Trophoblast cell (in vitro differentiated cells and primary cell): Measurements from ENCODE around the gene CDC25C.
A peak's percentile ranks its signal among the peaks of the same experiment; 100 is the strongest.

Experiments used
- DNase-seq, 2 donors: peaks; one replicate each; pipeline ENCODE4 v3.0.0-alpha.2; 2016
- H2AFZ ChIP-seq: 2 replicates; pipeline ENCODE4 v1.6.1; 2013; ENCODE audit warnings: low read length, moderate library complexity, mild to moderate bottlenecking; ENCODE audit not compliant: insufficient read depth, poor library complexity
- H2AK5ac ChIP-seq: 2 replicates; pipeline ENCODE4 v1.6.1; 2013; ENCODE audit warnings: mild to moderate bottlenecking, low read length
- H2BK120ac ChIP-seq: 2 replicates; pipeline ENCODE4 v1.6.1; 2013; ENCODE audit warnings: low read length, mild to moderate bottlenecking, moderate library complexity; ENCODE audit not compliant: insufficient read depth, poor library complexity
- H2BK12ac ChIP-seq: 2 replicates; pipeline ENCODE4 v1.6.1; 2013; ENCODE audit warnings: mild to moderate bottlenecking, low read length, moderate library complexity
- H2BK5ac ChIP-seq: 2 replicates; pipeline ENCODE4 v1.6.1; 2013; ENCODE audit warnings: low read length, low read depth, moderate library complexity, mild to moderate bottlenecking; ENCODE audit not compliant: poor library complexity
- H3K14ac ChIP-seq: 2 replicates; pipeline ENCODE4 v1.6.1; 2013; ENCODE audit warnings: mild to moderate bottlenecking, low read length
- H3K18ac ChIP-seq: 2 replicates; pipeline ENCODE4 v1.6.1; 2013; ENCODE audit warnings: mild to moderate bottlenecking, low read length
- H3K23ac ChIP-seq: 2 replicates; pipeline ENCODE4 v1.6.1; 2013; ENCODE audit warnings: low read length
- H3K27ac ChIP-seq: 2 replicates; pipeline ENCODE4 v1.5.1; 2013; ENCODE audit warnings: low read depth, mild to moderate bottlenecking, inconsistent platforms, low read length, moderate library complexity
- H3K27me3 ChIP-seq: 2 replicates; pipeline ENCODE4 v1.6.1; 2013; ENCODE audit warnings: inconsistent platforms, mild to moderate bottlenecking, low read length, moderate library complexity; ENCODE audit not compliant: insufficient read depth
- H3K36me3 ChIP-seq, 2 experiments: 1 replicate in 1 of 2; 2 replicates in 1 of 2; pipeline ENCODE4 v1.6.1; 2013; ENCODE audit warnings: low read length in 2 of 2, mild to moderate bottlenecking in 2 of 2, moderate library complexity in 1 of 2; ENCODE audit not compliant: insufficient read depth in 2 of 2, control insufficient read depth in 1 of 2
- H3K4ac ChIP-seq: 2 replicates; pipeline ENCODE4 v1.6.1; 2013; ENCODE audit warnings: low read depth, mild to moderate bottlenecking, low read length, moderate library complexity
- H3K4me1 ChIP-seq, 2 experiments: 1 replicate in 1 of 2; 2 replicates in 1 of 2; pipeline ENCODE4 v1.6.1; 2013; ENCODE audit warnings: low read length in 2 of 2, mild to moderate bottlenecking in 2 of 2, moderate library complexity in 1 of 2; ENCODE audit not compliant: insufficient read depth in 2 of 2, control insufficient read depth in 1 of 2
- H3K4me2 ChIP-seq: 2 replicates; pipeline ENCODE4 v1.6.1; 2013; ENCODE audit warnings: inconsistent platforms, mild to moderate bottlenecking, low read length, moderate library complexity
- H3K4me3 ChIP-seq: 2 replicates; pipeline ENCODE4 v1.5.1; 2013; ENCODE audit warnings: mild to moderate bottlenecking, low read depth, low read length, inconsistent platforms
- H3K79me1 ChIP-seq: one replicate; pipeline ENCODE4 v1.6.1; 2013; ENCODE audit warnings: low read length
- H3K79me2 ChIP-seq: 2 replicates; pipeline ENCODE4 v1.6.1; 2013; ENCODE audit warnings: low read length, mild to moderate bottlenecking; ENCODE audit not compliant: control insufficient read depth, insufficient read depth, poor library complexity
- H3K9ac ChIP-seq: 2 replicates; pipeline ENCODE4 v1.6.1; 2013; ENCODE audit warnings: mild to moderate bottlenecking, low read length
- H3K9me3 ChIP-seq: 2 replicates; pipeline ENCODE4 v1.6.1; 2013; ENCODE audit warnings: low read depth, mild to moderate bottlenecking, control low read depth, inconsistent platforms, low read length; ENCODE audit not compliant: insufficient read depth
- H4K12ac ChIP-seq: 2 replicates; pipeline ENCODE4 v1.6.1; 2013; ENCODE audit warnings: low read depth, mild to moderate bottlenecking, low read length, moderate library complexity
- H4K8ac ChIP-seq: 2 replicates; pipeline ENCODE4 v1.6.1; 2013; ENCODE audit warnings: low read depth, mild to moderate bottlenecking, low read length, moderate library complexity
- H4K91ac ChIP-seq: one replicate; pipeline ENCODE4 v1.6.1; 2013; ENCODE audit warnings: low read depth, mild to moderate bottlenecking, low read length, moderate library complexity
- WGBS: extraction: QIAGEN DNeasy Blood & Tissue Kit; methylation state at CpG from one replicate; pipeline ENCODE4 v1.1.7; 2013; ENCODE audit warnings: missing lambda C conversion rate; ENCODE audit not compliant: insufficient read length, insufficient coverage; ENCODE audit errors: extremely low coverage; 5-methylcytosine and 5-hydroxymethylcytosine counted together

Gene CDC25C

DNA sequence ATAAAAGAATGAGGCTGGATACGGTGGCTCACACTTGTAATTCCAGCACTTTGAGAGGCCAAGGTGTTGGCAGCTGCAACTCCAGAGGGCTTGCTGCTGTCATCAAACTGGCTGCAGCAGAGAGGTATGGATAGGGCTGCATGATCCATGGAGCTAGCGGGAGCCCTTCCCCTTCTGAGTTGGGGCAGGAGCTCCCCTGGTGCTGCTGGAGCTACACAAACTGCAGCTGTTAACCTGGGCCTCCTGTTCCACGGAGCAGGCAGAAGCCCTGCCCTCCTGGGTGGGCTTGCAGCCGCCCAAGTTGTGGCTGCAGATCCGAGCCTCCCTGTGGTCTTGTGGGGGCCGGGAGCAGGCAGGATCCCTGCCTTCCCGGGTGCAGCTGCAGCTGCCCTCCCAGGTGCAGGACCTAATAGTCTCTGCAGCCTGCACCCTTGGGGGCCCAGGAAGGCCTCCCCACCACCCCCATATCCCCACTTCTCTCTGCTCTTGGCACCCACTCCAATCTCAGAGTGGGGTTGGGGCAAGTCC, 15.8 kb downstream of the CDC25C start:
- no peaks in the 10 kb centered on the region for H3K79me2 ChIP-seq
- no peak overlapping the region for H3K23ac ChIP-seq
- no peak overlapping the region for H3K4me2 ChIP-seq
- H3K4ac ChIP-seq = no peak overlapping the region
- H4K8ac ChIP-seq = no peak overlapping the region
- no peak overlapping the region for H2BK12ac ChIP-seq
- DNase-seq = no peak
- no peaks in the 10 kb centered on the region for H3K79me1 ChIP-seq
- H3K4me3 ChIP-seq = no peak overlapping the region
- H2AFZ ChIP-seq = no peak overlapping the region
- no peak overlapping the region for H4K12ac ChIP-seq
- H2BK120ac ChIP-seq = no peak overlapping the region
- H3K18ac ChIP-seq = no peak overlapping the region
- H3K9me3 ChIP-seq = no peaks in the 10 kb centered on the region
- H2BK5ac ChIP-seq = no peak overlapping the region
- no peaks in the 10 kb centered on the region for H3K4me1 ChIP-seq
- no peak overlapping the region for H3K14ac ChIP-seq
- peaks cover 7 to 13% of the 10 kb centered on the region in 2 experiments for H3K36me3 ChIP-seq
- no peaks in the 10 kb centered on the region for H3K27me3 ChIP-seq
- no peak overlapping the region for H4K91ac ChIP-seq
- no peak overlapping the region for H2AK5ac ChIP-seq
- WGBS = no CpG with 5 or more reads among the region's 7 CpGs
- no peak overlapping the region for H3K27ac ChIP-seq
- no peak overlapping the region for H3K9ac ChIP-seq

DNA sequence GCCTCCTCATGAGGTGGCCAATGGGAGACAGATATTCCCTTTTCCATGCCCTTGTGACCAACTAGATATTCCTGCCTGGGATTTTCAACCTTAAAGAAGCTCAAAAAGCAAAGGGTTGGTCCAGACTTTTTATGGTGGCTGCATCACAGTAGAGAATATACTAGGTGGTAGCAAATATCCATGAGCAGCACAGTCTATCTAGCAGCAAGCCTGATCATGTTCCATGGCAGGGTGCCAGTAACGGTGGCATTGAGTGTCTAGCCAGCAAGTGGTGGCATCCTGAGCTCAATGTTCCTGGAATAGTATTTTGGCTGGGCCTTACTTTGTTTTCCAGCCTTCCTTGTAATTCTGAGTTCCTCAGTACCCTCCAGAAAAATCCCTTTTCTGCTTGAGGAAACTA, 25.8 kb downstream of the CDC25C start:
- H2BK120ac ChIP-seq = no peak overlapping the region
- H2AK5ac ChIP-seq = no peak overlapping the region
- H2BK12ac ChIP-seq = no peak overlapping the region
- no peak overlapping the region for H4K91ac ChIP-seq
- H2AFZ ChIP-seq = no peak overlapping the region
- DNase-seq = no peak
- no peaks in the 10 kb centered on the region for H3K9me3 ChIP-seq
- H3K27me3 ChIP-seq = no peaks in the 10 kb centered on the region
- H3K4ac ChIP-seq = no peak overlapping the region
- H3K79me1 ChIP-seq = no peaks in the 10 kb centered on the region
- no CpG with 5 or more reads among the region's 1 CpG for WGBS
- H3K79me2 ChIP-seq = no peaks in the 10 kb centered on the region
- no peak overlapping the region for H2BK5ac ChIP-seq
- H4K8ac ChIP-seq = no peak overlapping the region
- H3K4me2 ChIP-seq = no peak overlapping the region
- H3K27ac ChIP-seq = no peak overlapping the region
- H3K4me3 ChIP-seq = no peak overlapping the region
- H4K12ac ChIP-seq = no peak overlapping the region
- H3K36me3 ChIP-seq = no peaks in the 10 kb centered on the region
- H3K23ac ChIP-seq = no peak overlapping the region
- no peak overlapping the region for H3K14ac ChIP-seq
- H3K9ac ChIP-seq = no peak overlapping the region
- no peak overlapping the region for H3K18ac ChIP-seq
- no peaks in the 10 kb centered on the region for H3K4me1 ChIP-seq

DNA sequence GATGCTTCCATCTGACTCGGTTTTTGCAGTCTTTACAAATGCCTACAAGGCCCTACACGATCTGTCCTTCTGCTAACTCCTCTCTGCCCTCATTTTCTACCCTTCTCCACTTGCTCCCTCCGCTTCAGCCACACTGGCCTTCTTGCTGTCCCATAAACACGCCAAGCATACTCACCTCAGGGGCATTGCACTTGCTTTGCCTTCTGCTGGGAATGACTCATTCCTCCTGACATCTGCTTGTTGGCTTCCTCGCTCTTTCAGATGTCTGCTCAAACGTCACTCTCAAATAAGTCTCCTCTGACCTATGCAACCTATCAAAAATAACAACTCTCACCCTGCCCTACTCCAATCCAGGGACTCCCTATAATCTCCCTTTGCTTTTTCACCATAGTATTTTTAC, 28.2 kb downstream of the CDC25C start:
- no peak overlapping the region for H4K12ac ChIP-seq
- no CpG with 5 or more reads among the region's 6 CpGs for WGBS
- no peak overlapping the region for H2BK5ac ChIP-seq
- H4K91ac ChIP-seq = no peak overlapping the region
- H3K27ac ChIP-seq = no peak overlapping the region
- no peak overlapping the region for H2AFZ ChIP-seq
- no peak overlapping the region for H3K14ac ChIP-seq
- no peaks in the 10 kb centered on the region for H3K79me2 ChIP-seq
- no peak overlapping the region for H3K18ac ChIP-seq
- no peaks in the 10 kb centered on the region for H3K79me1 ChIP-seq
- H3K4me3 ChIP-seq = no peak overlapping the region
- H2BK120ac ChIP-seq = no peak overlapping the region
- no peaks in the 10 kb centered on the region for H3K9me3 ChIP-seq
- DNase-seq = peak; percentile 20 to 67
- no peak overlapping the region for H4K8ac ChIP-seq
- H2BK12ac ChIP-seq = no peak overlapping the region
- H3K4ac ChIP-seq = no peak overlapping the region
- no peaks in the 10 kb centered on the region for H3K27me3 ChIP-seq
- peaks cover 0 to 1% of the 10 kb centered on the region in 2 experiments for H3K36me3 ChIP-seq
- H2AK5ac ChIP-seq = no peak overlapping the region
- H3K23ac ChIP-seq = no peak overlapping the region
- H3K9ac ChIP-seq = no peak overlapping the region
- no peaks in the 10 kb centered on the region for H3K4me1 ChIP-seq
- H3K4me2 ChIP-seq = no peak overlapping the region

DNA sequence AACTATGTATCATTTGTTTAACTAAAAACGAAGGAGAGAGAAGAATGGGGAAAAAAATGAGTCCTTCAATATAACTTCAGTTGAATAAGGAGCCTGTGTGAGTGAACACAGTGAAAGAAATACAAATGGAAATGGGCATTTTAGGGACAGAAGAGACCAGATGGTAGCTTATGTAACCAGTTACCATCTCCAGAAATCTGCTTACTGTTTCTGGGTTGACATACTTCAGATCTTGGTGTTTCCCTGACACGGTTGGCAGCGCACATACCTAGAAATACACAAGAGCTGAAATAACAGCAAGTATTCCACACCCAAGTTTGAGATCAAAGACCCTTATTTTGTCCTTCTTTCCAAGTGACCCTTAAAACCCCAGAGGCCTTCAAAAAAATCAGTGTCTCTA, 42.3 kb downstream of the CDC25C start:
- no peak overlapping the region for H2AK5ac ChIP-seq
- no peak overlapping the region for H2AFZ ChIP-seq
- H3K4me2 ChIP-seq = no peak overlapping the region
- H3K23ac ChIP-seq = no peak overlapping the region
- H3K79me1 ChIP-seq = no peaks in the 10 kb centered on the region
- H2BK12ac ChIP-seq = no peak overlapping the region
- no peak overlapping the region for H3K9ac ChIP-seq
- peaks cover 4 to 6% of the 10 kb centered on the region in 2 experiments for H3K36me3 ChIP-seq
- H3K27ac ChIP-seq = no peak overlapping the region
- no peaks in the 10 kb centered on the region for H3K4me1 ChIP-seq
- H2BK5ac ChIP-seq = no peak overlapping the region
- no peak overlapping the region for H3K4ac ChIP-seq
- no peak overlapping the region for H3K18ac ChIP-seq
- H2BK120ac ChIP-seq = no peak overlapping the region
- no CpG with 5 or more reads among the region's 3 CpGs for WGBS
- H3K14ac ChIP-seq = no peak overlapping the region
- H4K12ac ChIP-seq = no peak overlapping the region
- H4K8ac ChIP-seq = no peak overlapping the region
- no peaks in the 10 kb centered on the region for H3K79me2 ChIP-seq
- H3K27me3 ChIP-seq = no peaks in the 10 kb centered on the region
- DNase-seq = no peak
- H4K91ac ChIP-seq = no peak overlapping the region
- no peaks in the 10 kb centered on the region for H3K9me3 ChIP-seq
- H3K4me3 ChIP-seq = no peak overlapping the region
